Hematopoietic multipotent progenitor cell treated with erythropoietin and hydrocortisone succinate and interleukin-3 and kit ligand, for 4 days (in vitro differentiated cells): ENCODE results near the gene NOC2L.

ENCODE experiments used
- DNase-seq: peaks from one replicate; pipeline ENCODE4 v3.0.0-alpha.2; 2015

Gene NOC2L

DNA sequence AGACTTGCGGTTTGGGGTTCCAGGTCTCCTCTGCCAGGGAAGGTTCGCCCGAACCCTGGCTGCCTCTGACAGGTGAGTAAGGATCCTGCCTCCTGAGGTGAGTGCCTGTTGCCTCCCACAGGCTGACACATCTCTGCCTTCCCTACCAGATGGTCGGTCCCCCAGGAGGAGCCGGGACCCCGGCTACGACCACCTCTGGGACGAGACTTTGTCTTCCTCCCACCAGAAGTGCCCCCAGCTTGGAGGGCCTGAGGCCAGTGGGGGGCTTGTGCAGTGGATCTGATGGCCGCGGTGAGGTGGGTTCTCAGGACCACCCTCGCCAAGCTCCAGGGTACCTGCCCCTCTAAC lies 15.2 kb upstream of the NOC2L start:
- DNase-seq = no peak

DNA sequence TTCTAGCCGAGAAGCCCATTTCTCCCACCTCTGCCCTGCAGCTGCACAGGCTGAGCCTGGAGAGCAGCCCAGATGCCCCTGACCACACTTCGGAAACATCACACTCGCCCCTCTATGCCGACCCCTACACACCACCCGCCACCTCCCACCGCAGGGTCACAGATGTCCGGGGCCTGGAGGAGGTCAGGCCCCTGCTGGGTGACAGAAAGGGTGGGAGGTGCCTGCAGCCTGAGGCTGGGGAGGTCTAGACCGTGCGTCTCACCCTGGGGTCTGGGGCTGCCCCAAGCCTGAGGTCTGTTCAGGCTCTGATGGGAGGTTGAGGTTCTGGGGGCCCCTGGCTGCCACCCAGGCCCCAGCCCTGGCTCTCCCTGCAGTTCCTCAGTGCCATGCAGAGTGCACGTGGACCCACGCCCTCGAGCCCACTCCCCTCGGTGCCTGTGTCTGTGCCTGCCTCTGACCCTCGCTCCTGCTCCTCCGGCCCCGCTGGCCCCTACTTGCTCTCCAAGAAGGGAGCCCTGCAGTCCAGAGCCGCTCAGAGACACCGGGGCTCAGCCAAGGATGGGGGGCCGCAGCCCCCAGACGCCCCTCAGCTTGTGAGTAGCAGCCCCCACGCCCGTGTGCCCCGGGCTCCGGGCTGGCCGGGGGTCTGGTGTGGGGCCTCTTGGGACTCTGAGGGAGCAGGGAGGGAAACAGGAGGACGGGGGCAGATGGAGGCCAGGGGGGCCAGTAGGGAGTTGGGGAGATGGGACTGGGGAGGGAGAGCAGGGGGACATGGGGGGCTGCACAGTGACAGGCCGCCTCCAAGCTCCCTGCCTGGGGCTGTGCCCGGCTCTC lies 14.6 kb upstream of the NOC2L start:
- DNase-seq = no peak

GRCh38 chr1:972726-973458 lies 13.8 kb upstream of the NOC2L start:
- no peak for DNase-seq

- no peak for DNase-seq
These were observed 12.9 kb upstream of the NOC2L start for GRCh38 chr1:971751-972506.

GRCh38 chr1:970973-971730 lies 12.1 kb upstream of the NOC2L start:
- DNase-seq = no peak

DNA sequence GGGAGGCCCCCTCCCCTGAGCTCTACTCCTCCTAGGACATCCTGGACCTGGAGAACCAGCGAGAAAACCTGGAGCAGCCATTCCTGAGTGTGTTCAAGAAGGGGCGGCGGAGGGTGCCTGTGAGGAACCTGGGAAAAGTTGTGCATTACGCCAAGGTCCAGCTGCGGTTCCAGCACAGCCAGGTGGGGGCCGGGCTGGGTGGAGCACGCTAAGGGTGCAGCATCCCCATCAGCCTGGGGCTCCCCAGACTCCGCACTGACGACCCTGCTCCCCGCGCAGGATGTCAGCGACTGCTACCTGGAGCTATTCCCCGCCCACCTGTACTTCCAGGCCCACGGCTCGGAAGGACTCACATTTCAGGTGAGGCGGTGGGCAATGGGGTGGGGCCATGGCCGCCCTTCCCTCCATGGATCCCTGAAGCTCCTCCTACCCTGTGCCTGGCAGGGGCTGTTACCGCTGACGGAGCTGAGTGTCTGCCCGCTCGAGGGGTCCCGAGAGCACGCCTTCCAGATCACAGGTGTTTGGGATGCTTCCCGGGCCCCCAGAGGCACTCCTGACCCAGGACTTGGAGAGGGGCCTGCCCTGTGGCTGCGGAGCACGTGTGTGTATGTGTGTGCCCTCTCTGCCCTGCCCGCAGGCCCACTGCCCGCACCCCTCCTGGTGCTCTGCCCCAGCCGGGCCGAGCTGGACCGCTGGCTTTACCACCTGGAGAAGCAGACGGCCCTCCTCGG lies 11.4 kb upstream of the NOC2L start:
- no peak for DNase-seq

GRCh38 chr1:969260-969855 lies 10.3 kb upstream of the NOC2L start:
- no peak for DNase-seq

DNA sequence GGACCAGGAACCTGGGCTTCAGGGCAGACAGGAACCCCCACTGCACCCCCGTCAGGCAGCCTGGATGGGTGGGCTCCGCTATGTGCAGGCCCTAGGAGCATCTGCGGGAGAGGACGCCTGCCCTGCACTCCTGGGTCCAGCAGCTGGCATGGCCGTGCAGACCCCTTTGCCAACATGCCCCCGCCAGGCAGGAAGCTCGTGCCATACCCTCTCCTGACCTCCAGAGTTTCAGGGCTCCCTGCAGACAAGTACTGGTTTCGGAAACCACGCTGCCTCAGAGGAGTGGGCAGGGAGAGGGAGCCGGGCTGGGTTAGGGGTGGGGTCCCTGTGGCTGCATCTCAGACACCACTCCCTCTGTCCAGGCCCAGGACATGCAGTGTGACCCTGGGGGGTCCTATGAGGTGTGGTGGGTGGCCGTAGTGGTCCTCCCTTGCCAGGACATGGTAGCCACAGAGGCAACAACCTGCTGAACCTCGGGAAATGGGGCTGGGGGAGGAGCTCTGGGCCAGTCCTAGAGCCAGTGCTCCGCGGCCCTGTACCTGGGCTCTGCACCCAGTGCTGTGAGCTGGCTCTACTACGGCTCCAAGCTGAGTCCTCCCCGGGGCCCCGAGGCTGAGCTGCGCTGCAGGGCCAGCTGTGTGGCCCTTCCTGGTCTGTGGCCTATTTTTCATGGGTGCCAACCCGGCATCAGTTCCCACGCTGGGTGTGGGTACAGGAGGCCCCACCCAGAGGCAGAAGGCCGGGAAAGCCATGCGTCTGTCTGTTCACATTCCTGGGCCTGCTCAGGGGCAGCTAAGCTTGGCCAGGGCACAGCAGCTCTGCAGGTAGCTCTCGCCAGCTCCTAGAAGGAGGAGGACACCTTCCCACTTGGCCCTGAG lies 8.6 kb upstream of the NOC2L start:
- no peak for DNase-seq

DNA sequence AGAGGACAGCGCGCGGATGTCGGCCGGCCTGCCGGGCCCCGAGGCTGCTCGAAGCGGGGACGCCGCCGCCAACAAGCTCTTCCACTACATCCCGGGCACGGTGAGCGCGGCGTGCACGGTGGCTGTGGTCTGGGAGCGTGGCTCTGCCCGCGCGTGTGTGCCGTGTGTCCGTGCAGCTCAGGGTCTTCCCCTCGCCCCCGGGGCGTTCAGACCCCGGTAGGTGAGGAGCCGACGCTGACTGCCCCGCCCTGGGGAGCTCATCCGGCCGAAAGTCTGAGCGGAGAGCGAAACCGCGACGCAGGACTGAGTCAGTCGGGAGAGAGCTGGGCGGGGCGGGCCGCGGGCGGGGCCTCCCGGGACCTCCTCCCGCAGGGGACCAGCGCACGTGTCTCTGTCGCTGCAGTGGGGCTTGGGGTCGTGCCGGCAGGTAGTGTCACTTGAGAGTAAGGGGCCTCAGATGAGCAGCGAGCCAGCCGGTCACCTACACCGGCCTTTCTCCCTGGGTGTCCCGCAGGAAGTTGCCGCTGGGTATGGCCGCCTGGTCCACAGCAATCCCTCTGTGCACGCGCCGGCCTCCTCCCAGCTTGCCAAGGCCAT lies 7.7 kb upstream of the NOC2L start:
- DNase-seq = peak; percentile 75

- DNase-seq = no peak
These were observed 7.2 kb upstream of the NOC2L start, which contains the start of gene PLEKHN1 for GRCh38 chr1:966135-966703. Gene PLEKHN1 (plus strand): TSS chr1:966482. CDS start chr1:966532, 50 bp downstream.

DNA sequence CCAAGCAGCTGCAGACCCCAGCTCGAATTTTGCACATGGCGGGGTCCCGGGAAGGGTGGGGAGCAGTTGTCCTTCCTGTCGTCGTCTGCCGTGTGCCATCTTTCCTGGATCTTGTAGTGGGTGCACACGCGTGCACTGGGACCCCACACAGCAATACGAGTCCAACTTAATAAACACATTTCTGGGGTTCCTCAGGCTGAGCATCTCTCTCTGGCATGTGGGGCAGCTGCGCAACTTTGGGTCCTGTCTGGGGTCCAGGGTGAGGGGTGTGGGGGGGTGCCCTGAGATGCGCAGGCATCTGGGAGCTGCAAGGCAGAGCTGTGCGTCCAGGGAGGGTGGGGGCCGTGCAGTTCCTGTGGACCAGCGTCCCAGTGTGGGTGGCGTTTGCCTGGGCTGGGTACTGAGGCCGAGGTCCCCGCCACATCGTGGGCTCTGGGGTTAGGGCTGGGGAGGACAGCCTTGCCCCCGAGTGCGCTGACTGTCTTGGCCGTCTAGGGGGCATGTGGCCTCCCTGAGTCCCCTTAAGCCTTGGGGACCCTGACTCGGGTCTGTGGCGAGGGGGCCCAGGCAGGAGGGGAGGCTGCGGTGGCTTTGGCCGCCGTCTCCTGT lies 6.6 kb upstream of the NOC2L start:
- DNase-seq = no peak

DNA sequence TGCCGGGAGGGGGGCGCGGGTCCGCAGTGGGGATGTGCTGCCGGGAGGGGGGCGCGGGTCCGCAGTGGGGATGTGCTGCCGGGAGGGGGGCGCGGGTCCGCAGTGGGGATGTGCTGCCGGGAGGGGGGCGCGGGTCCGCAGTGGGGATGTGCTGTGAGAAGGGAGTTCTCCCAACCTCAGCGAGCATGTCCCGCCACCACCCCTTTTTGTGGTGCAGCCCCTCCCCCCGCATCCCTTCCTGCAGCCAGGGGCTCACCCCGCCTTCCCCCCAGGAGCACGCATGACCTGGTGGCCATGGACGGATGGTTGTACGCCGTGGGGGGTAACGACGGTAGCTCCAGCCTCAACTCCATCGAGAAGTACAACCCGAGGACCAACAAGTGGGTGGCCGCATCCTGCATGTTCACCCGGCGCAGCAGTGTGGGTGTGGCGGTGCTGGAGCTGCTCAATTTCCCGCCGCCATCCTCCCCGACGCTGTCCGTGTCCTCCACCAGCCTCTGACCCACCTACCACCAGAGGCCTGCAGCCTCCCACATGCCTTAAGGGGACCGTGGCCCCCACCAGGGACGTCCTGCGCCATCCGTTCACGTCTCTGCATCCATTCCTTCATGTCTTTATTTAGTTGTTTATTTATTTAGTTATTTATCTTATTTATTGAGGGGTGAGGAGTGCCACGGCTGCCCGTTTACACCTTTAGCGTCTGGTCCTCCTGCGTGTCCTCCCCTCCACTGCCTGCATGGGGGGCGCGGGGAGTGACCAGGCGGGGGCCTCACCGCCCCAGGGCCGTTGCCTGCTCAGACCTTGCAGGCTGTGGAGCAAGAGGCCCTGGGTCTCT lies 5.9 kb upstream of the NOC2L start:
- no peak for DNase-seq

GRCh38 chr1:963746-964525 lies 4.9 kb upstream of the NOC2L start:
- no peak for DNase-seq

DNA sequence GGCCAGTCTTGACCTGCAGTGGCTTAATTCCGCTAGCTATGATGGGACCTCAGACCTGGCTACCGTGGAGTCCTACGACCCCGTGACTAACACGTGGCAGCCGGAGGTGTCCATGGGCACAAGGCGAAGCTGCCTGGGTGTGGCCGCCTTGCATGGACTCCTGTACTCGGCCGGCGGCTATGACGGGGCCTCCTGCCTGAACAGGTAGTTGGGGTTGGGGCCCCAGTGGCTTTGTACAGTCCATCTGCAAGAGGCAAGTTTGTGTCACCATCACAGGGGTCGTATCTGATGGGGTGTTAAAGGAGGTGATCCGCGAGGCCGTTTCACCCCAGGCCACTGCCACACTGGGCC lies 4.2 kb upstream of the NOC2L start:
- DNase-seq = no peak

GRCh38 chr1:962381-963300 lies 3.6 kb upstream of the NOC2L start:
- no peak for DNase-seq

DNA sequence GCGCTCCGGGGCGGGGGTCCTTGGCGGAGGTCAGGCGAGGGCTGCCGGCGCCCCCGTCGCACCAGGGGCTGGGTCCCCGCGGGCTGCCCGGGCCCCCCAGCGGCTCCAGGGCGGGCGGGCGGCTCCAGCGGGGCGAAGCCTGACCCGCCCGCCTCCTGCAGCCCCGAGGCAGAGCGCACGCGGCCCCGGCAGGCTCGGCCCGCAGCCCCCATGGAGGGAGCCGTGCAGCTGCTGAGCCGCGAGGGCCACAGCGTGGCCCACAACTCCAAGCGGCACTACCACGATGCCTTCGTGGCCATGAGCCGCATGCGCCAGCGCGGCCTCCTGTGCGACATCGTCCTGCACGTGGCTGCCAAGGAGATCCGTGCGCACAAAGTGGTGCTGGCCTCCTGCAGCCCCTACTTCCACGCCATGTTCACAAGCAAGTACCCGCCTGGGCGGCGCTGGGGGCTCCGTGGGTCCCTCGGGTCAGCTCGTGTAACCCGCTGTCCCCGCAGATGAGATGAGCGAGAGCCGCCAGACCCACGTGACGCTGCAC lies 2.1 kb upstream of the NOC2L start:
- DNase-seq = no peak
